ENCODE measurements around the gene GLS. TPM values are rescaled to one million over a fixed set of nuclear protein-coding genes. Genes with fewer than 3 reads are reported as not detected.
A peak's percentile ranks its signal among the peaks of the same experiment; 100 is the strongest.
"Not testable (repeated sequence)": the region's sequence is repeated elsewhere in the genome, so short reads cannot be mapped to it uniquely, and the experiment has no call there.

Gene GLS
- total and polyA plus RNA-seq, 4 donors: 31.1 to 318 (median 104) TPM

DNA sequence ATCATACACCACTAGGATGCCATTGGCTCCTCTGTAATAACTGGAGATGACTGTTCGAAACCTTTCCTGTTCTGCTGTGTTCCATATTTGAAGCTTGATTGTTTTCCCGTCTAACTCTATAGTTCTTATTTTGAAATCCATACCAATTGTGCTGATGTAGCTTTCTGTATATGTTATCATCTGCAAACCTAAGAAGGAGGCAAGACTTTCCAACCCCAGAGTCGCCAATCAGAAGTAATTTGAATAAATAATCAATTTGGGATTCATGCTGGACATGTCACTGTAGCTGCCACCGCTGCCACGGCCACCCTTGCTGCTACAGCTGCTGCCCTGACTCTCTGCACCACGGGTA is 112.6 kb downstream of the GLS start:
- ATAC-seq (ENCODE audit: insufficient read depth, low FRiP score): no peak
- Histone ChIP-seq H3K4me1 (ENCODE audit: control insufficient read depth in 5 of 5, insufficient read depth in 5 of 5, low read length in 5 of 5) (peaks cover 0 to 1% (median 0%) of the 10 kb centered on the region in 5 donors), H3K4me3 (no peak overlapping the region), H3K27me3 (ENCODE audit: control insufficient read depth in 3 of 3, insufficient read depth in 3 of 3, low read length in 2 of 3) (no peaks in the 10 kb centered on the region), H3K36me3 (ENCODE audit: control insufficient read depth in 4 of 4, insufficient read depth in 4 of 4, low read length in 4 of 4) (peaks cover 39 to 52% (median 46%) of the 10 kb centered on the region in 4 donors), H3K9ac (ENCODE audit: insufficient read depth in 1 of 2, low read length in 2 of 2) (no peak overlapping the region), H3K27ac (ENCODE audit: low read depth in 1 of 2, low read length in 1 of 2) (no peak overlapping the region), H3K9me3 (ENCODE audit: control insufficient read depth in 4 of 4, insufficient read depth in 3 of 4, low read length in 3 of 4) (no peaks in the 10 kb centered on the region)
- WGBS, 2 donors: 95 to 99% methylated on average over 6 of the region's 6 CpGs
- TF ChIP-seq, protein P1, sequence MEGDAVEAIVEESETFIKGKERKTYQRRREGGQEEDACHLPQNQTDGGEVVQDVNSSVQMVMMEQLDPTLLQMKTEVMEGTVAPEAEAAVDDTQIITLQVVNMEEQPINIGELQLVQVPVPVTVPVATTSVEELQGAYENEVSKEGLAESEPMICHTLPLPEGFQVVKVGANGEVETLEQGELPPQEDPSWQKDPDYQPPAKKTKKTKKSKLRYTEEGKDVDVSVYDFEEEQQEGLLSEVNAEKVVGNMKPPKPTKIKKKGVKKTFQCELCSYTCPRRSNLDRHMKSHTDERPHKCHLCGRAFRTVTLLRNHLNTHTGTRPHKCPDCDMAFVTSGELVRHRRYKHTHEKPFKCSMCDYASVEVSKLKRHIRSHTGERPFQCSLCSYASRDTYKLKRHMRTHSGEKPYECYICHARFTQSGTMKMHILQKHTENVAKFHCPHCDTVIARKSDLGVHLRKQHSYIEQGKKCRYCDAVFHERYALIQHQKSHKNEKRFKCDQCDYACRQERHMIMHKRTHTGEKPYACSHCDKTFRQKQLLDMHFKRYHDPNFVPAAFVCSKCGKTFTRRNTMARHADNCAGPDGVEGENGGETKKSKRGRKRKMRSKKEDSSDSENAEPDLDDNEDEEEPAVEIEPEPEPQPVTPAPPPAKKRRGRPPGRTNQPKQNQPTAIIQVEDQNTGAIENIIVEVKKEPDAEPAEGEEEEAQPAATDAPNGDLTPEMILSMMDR (IDR thresholded peaks at IDR 0.05; ENCODE audit: control extremely low read depth, extremely low read depth): no peak
- no peak for DNase-seq

DNA sequence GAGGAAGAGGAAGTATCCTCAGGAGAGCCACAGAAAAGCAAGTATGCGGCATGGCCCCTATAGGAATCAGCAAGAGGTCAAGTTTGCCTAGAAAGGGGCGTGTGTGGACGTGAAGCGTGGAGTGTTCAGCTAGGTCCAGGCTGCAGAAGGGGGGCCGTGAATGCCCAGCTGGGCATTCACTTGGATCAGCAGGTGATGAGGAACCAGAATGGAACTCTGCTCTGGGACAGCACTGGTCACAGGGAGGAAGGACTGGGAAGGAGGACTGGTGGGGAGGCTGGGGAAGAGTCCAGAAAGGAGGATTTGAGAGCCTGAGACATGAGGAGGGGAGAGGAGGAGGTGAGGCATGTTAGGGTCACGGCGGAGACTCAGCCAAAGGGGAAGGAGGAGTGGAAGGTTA is 113.5 kb downstream of the GLS start:
- H3K9ac ChIP-seq (ENCODE audit: insufficient read depth in 1 of 2, low read length in 2 of 2): no peak overlapping the region
- H3K4me3 ChIP-seq: no peak overlapping the region
- WGBS, 2 donors: 97 to 98% methylated on average over 7 of the region's 7 CpGs
- ATAC-seq (ENCODE audit: insufficient read depth, low FRiP score): no peak
- H3K9me3 ChIP-seq (ENCODE audit: control insufficient read depth in 4 of 4, insufficient read depth in 3 of 4, low read length in 3 of 4): no peaks in the 10 kb centered on the region
- DNase-seq: no peak
- peaks cover 36 to 54% (median 45%) of the 10 kb centered on the region in 4 donors for H3K36me3 ChIP-seq (ENCODE audit: control insufficient read depth in 4 of 4, insufficient read depth in 4 of 4, low read length in 4 of 4)
- no peaks in the 10 kb centered on the region for H3K27me3 ChIP-seq (ENCODE audit: control insufficient read depth in 3 of 3, insufficient read depth in 3 of 3, low read length in 2 of 3)
- H3K27ac ChIP-seq (ENCODE audit: low read depth in 1 of 2, low read length in 1 of 2): no peak overlapping the region
- TF ChIP-seq, protein P1 (IDR thresholded peaks at IDR 0.05; ENCODE audit: control extremely low read depth, extremely low read depth): no peak
- peaks cover 0 to 1% (median 0%) of the 10 kb centered on the region in 5 donors for H3K4me1 ChIP-seq (ENCODE audit: control insufficient read depth in 5 of 5, insufficient read depth in 5 of 5, low read length in 5 of 5)

DNA sequence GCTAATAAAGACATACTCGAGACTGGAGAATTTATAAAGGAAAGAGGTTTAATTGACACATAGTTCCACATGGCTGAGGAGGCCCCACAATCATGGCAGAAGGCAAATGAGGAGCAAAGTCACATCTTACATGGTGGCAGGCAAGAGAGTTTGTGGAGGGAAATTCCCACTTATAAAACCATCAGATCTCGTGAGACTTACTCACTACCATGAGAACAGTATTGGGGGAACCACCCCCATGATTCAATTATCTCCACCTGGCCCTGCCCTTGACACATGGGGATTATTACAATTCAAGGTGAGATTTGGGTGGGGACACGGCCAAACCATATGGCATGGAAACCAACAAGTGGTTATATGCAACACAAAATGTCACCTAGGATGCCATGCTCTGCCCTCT is 114.7 kb downstream of the GLS start:
- not testable (repeated sequence) for H3K27ac ChIP-seq (ENCODE audit: low read depth in 1 of 2, low read length in 1 of 2); DNase-seq; H3K27me3 ChIP-seq (ENCODE audit: control insufficient read depth in 3 of 3, insufficient read depth in 3 of 3, low read length in 2 of 3); H3K4me3 ChIP-seq; H3K9ac ChIP-seq (ENCODE audit: insufficient read depth in 1 of 2, low read length in 2 of 2); H3K4me1 ChIP-seq (ENCODE audit: control insufficient read depth in 5 of 5, insufficient read depth in 5 of 5, low read length in 5 of 5); H3K9me3 ChIP-seq (ENCODE audit: control insufficient read depth in 4 of 4, insufficient read depth in 3 of 4, low read length in 3 of 4); ATAC-seq (ENCODE audit: insufficient read depth, low FRiP score)
- 92 to 98% methylated on average over 3 of the region's 3 CpGs for WGBS, 2 donors
- peaks cover 44 to 54% (median 46%) of the 10 kb centered on the region in 4 donors for H3K36me3 ChIP-seq (ENCODE audit: control insufficient read depth in 4 of 4, insufficient read depth in 4 of 4, low read length in 4 of 4)

DNA sequence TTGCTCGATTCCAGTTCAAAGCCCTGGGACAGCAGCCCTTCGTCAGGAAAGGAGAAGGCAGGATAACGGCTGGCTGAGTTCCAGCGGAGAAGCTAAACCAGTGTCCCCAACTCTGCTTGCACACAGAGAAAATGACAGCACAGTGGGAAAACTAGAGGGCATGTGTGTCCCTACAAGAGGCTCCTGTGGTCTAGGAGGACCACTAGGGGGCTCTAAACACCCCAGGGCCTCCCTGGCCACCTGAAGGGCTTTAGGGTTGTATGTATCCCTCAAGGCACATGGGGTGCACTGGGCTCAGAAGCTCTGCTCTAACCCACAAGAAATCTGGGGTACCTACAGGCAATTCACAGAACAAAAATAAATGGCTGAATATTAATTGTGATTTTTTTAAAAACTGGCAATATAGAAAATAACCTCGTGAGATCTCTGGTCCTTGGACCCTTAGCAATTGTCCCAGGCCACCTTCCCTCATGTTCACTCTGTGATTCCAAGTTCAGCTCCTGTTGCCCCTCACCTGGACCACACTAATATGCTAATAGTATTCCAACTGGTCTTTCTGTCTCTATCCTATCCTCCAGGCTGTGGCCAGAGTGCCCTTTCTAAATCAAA is 115.8 kb downstream of the GLS start:
- TF ChIP-seq, protein P1 (IDR thresholded peaks at IDR 0.05; ENCODE audit: control extremely low read depth, extremely low read depth): peak; percentile 0
- Histone ChIP-seq H3K4me1 (ENCODE audit: control insufficient read depth in 5 of 5, insufficient read depth in 5 of 5, low read length in 5 of 5) (peaks cover 0 to 1% (median 0%) of the 10 kb centered on the region in 5 donors), H3K36me3 (ENCODE audit: control insufficient read depth in 4 of 4, insufficient read depth in 4 of 4, low read length in 4 of 4) (peaks cover 40 to 53% (median 50%) of the 10 kb centered on the region in 4 donors), H3K4me3 (no peak overlapping the region), H3K9me3 (ENCODE audit: control insufficient read depth in 4 of 4, insufficient read depth in 3 of 4, low read length in 3 of 4) (no peaks in the 10 kb centered on the region), H3K9ac (ENCODE audit: insufficient read depth in 1 of 2, low read length in 2 of 2) (no peak overlapping the region), H3K27me3 (ENCODE audit: control insufficient read depth in 3 of 3, insufficient read depth in 3 of 3, low read length in 2 of 3) (no peaks in the 10 kb centered on the region), H3K27ac (ENCODE audit: low read depth in 1 of 2, low read length in 1 of 2) (no peak overlapping the region)
- ATAC-seq (ENCODE audit: insufficient read depth, low FRiP score) (peak; percentile 56), DNase-seq (peak; percentile 18 to 37 (median 31))
- WGBS, 2 donors: 86 to 90% methylated on average over 5 of the region's 5 CpGs

All from lung (tissue), 12 donors.